ENCODE measurements around the gene PHLDB2. TPM values are rescaled to one million over a fixed set of nuclear protein-coding genes. Genes with fewer than 3 reads are reported as not detected.

The PHLDB2 gene
- total RNA-seq, 4 donors from 2014 or later = 81.6 to 171 (median 88.2) TPM

GRCh38 chr3:111923806-111924205, 64.7 kb downstream of the PHLDB2 start:
- H3K4me3 ChIP-seq = no peak overlapping the region
- peaks cover 0 to 54% (median 0%) of the 10 kb centered on the region in 3 donors for H3K36me3 ChIP-seq
- TF ChIP-seq CTCF (IDR thresholded peaks at IDR 0.05) = no peak
- TF ChIP-seq POLR2A (IDR thresholded peaks at IDR 0.05) = no peak
- TF ChIP-seq EP300 (IDR thresholded peaks at IDR 0.05) = no peak
- peak overlapping the region in 2 of 4 donors; percentile 29 to 48 for H3K27ac ChIP-seq
- no peaks in the 10 kb centered on the region for H3K9me3 ChIP-seq
- no peaks in the 10 kb centered on the region for H3K27me3 ChIP-seq
- peaks cover 0 to 43% (median 0%) of the 10 kb centered on the region in 4 donors for H3K4me1 ChIP-seq
- WGBS, 2 donors = 83% methylated on average over 1 of the region's 1 CpG; no CpG with 5 or more reads in 1 of the 2 donors
- DNase-seq (ENCODE audit: low spot score in 2 of 2) = no peak

- H3K4me1 ChIP-seq = peaks cover 0 to 43% (median 0%) of the 10 kb centered on the region in 4 donors
- peak in 1 of 2 donors; percentile 26 for DNase-seq (ENCODE audit: low spot score in 2 of 2)
Observed at GRCh38 chr3:111924283-111924682, 65.2 kb downstream of the PHLDB2 start.

DNA sequence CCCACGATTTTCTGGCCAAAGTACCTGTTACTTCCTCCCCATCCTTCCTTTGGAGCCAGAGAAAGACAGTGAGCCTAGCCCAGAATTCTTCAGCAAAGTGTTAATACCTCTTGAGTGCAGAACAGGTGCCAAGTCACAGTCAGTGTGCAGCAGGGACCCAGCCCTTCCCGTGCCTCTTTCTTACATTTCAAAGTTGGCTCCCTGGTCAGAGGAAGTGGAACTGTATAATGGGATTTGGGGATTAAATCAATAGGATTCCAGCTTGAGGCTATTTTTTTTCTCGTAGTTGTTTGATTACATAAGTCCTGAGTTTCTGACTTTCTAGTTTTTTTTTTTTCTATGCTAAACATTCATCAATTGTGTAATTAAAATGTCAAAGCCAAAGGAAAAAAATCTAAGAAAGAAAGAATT, 67.2 kb downstream of the PHLDB2 start:
- H3K4me1 ChIP-seq = peaks cover 0 to 40% (median 0%) of the 10 kb centered on the region in 4 donors
- no peak overlapping the region for H3K4me3 ChIP-seq
- H3K27me3 ChIP-seq = no peaks in the 10 kb centered on the region
- WGBS, 2 donors = 13 to 16% methylated on average over 3 of the region's 3 CpGs
- H3K36me3 ChIP-seq = peaks cover 0 to 31% (median 0%) of the 10 kb centered on the region in 3 donors
- peak overlapping the region in 1 of 4 donors; percentile 10 for H3K27ac ChIP-seq
- TF ChIP-seq POLR2A (IDR thresholded peaks at IDR 0.05) = no peak
- no peak for TF ChIP-seq CTCF (IDR thresholded peaks at IDR 0.05)
- no peak for TF ChIP-seq EP300 (IDR thresholded peaks at IDR 0.05)
- no peak for DNase-seq (ENCODE audit: low spot score in 2 of 2)
- H3K9me3 ChIP-seq = no peaks in the 10 kb centered on the region

More at GRCh38 chr3:111924283-111924682, 65.2 kb downstream of the PHLDB2 start:
- no peaks in the 10 kb centered on the region for H3K27me3 ChIP-seq
- no peak overlapping the region for H3K4me3 ChIP-seq
- peak in 1 of 2 donors; percentile 87 for TF ChIP-seq EP300 (IDR thresholded peaks at IDR 0.05)
- TF ChIP-seq CTCF (IDR thresholded peaks at IDR 0.05) = no peak
- no peaks in the 10 kb centered on the region for H3K9me3 ChIP-seq
- WGBS, 2 donors = 52 to 53% methylated on average over 6 of the region's 6 CpGs
- peak overlapping the region in 2 of 4 donors; percentile 29 to 48 for H3K27ac ChIP-seq
- peaks cover 0 to 50% (median 0%) of the 10 kb centered on the region in 3 donors for H3K36me3 ChIP-seq

DNA sequence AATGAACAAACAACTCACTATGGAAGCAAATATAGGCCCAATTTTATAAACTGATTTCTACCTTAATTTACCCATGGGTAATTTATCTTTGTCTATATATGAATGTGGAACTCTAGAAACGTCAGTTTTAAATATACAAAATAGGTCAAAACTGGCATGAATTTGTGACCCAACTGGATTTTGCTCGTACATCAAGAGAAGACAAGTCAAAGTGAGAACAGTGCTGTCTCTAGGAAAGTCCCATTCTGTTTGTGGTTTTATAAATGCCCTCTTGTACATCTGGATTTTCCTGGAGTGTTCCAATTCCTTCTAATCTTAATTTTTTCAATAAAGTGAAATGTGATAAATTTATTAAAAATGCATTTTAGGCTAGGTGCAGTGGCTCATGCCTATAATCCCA, 69.5 kb downstream of the PHLDB2 start:
- H3K27ac ChIP-seq = no peak overlapping the region
- no peak for DNase-seq (ENCODE audit: low spot score in 2 of 2)
- H3K27me3 ChIP-seq = no peaks in the 10 kb centered on the region
- H3K4me1 ChIP-seq = peaks cover 0 to 44% (median 0%) of the 10 kb centered on the region in 4 donors
- peaks cover 0 to 16% (median 0%) of the 10 kb centered on the region in 3 donors for H3K36me3 ChIP-seq
- H3K4me3 ChIP-seq = no peak overlapping the region
- TF ChIP-seq EP300 (IDR thresholded peaks at IDR 0.05) (no peak), POLR2A (IDR thresholded peaks at IDR 0.05) (no peak), CTCF (IDR thresholded peaks at IDR 0.05) (no peak)
- 55 to 56% methylated on average over 2 of the region's 2 CpGs for WGBS, 2 donors
- H3K9me3 ChIP-seq = no peaks in the 10 kb centered on the region

- TF ChIP-seq POLR2A (IDR thresholded peaks at IDR 0.05) (no peak), EP300 (IDR thresholded peaks at IDR 0.05) (no peak), CTCF (IDR thresholded peaks at IDR 0.05) (no peak)
- no peak overlapping the region for H3K27ac ChIP-seq
- WGBS, 2 donors = 80 to 93% methylated on average over 2 of the region's 2 CpGs
- H3K4me1 ChIP-seq = peaks cover 0 to 35% (median 0%) of the 10 kb centered on the region in 4 donors
- no peak for DNase-seq (ENCODE audit: low spot score in 2 of 2)
- peaks cover 0 to 13% (median 0%) of the 10 kb centered on the region in 3 donors for H3K36me3 ChIP-seq
- H3K27me3 ChIP-seq = no peaks in the 10 kb centered on the region
- H3K4me3 ChIP-seq = no peak overlapping the region
- H3K9me3 ChIP-seq = no peaks in the 10 kb centered on the region
Observed at GRCh38 chr3:111929484-111929883, 70.4 kb downstream of the PHLDB2 start.
